Nephron progenitor cell (in vitro differentiated cells): ENCODE results near the gene COPB2.
"Not testable (repeated sequence)": the region's sequence is repeated elsewhere in the genome, so short reads cannot be mapped to it uniquely, and the experiment has no call there.

Source experiments
- DNase-seq: peaks from one replicate; pipeline ENCODE4 v3.0.0; 2021
- H3K27ac Mint-ChIP-seq: 2 replicates; pipeline ENCODE4 v1.8.0; 2021; ENCODE audit warnings: mild to moderate bottlenecking, moderate library complexity, mixed read lengths
- H3K27me3 Mint-ChIP-seq: 2 replicates; pipeline ENCODE4 v1.8.0; 2021; ENCODE audit warnings: mild to moderate bottlenecking, low read depth, mixed read lengths; ENCODE audit not compliant: poor library complexity
- H3K36me3 Mint-ChIP-seq: 2 replicates; pipeline ENCODE4 v1.8.0; 2021; ENCODE audit warnings: low read depth, mixed read lengths
- H3K4me1 Mint-ChIP-seq: 2 replicates; pipeline ENCODE4 v1.8.0; 2021; ENCODE audit warnings: mixed read lengths
- H3K4me3 Mint-ChIP-seq: 2 replicates; pipeline ENCODE4 v1.8.0; 2021; ENCODE audit warnings: mild to moderate bottlenecking, moderate library complexity, mixed read lengths
- H3K9me3 Mint-ChIP-seq: 2 replicates; pipeline ENCODE4 v1.8.0; 2021; ENCODE audit warnings: mild to moderate bottlenecking, moderate library complexity, mixed read lengths
- CTCF ChIP-seq: fragments of 200-600 bp; sonication (generic); IDR thresholded peaks from 2 replicates; pipeline ENCODE4 v1.5.0; 2021; ENCODE audit warnings: antibody characterized with exemption

COPB2 gene

GRCh38 chr3:139388077-139388476 lies 1.4 kb downstream of the COPB2 start:
- Mint-ChIP-seq H3K36me3 (no peaks in the 10 kb centered on the region), H3K27me3 (no peaks in the 10 kb centered on the region), H3K9me3 (no peaks in the 10 kb centered on the region), H3K4me1 (peaks cover 58% of the 10 kb centered on the region), H3K4me3 (peak overlapping the region; percentile 99), H3K27ac (no peak overlapping the region)
- no peak for TF ChIP-seq CTCF
- DNase-seq = no peak

GRCh38 chr3:139382291-139382690 lies 7.2 kb downstream of the COPB2 start:
- not testable (repeated sequence) for H3K27ac Mint-ChIP-seq, H3K4me3 Mint-ChIP-seq, H3K9me3 Mint-ChIP-seq, DNase-seq, H3K27me3 Mint-ChIP-seq
- H3K36me3 Mint-ChIP-seq = peaks cover 40% of the 10 kb centered on the region
- H3K4me1 Mint-ChIP-seq = peaks cover 15% of the 10 kb centered on the region

GRCh38 chr3:139380575-139380974 lies 8.9 kb downstream of the COPB2 start:
- H3K9me3 Mint-ChIP-seq = no peaks in the 10 kb centered on the region
- no peak for TF ChIP-seq CTCF
- no peaks in the 10 kb centered on the region for H3K27me3 Mint-ChIP-seq
- H3K27ac Mint-ChIP-seq = no peak overlapping the region
- no peak for DNase-seq
- no peak overlapping the region for H3K4me3 Mint-ChIP-seq
- peaks cover 48% of the 10 kb centered on the region for H3K36me3 Mint-ChIP-seq
- no peaks in the 10 kb centered on the region for H3K4me1 Mint-ChIP-seq

- no peaks in the 10 kb centered on the region for H3K9me3 Mint-ChIP-seq
- no peak for TF ChIP-seq CTCF
- DNase-seq = no peak
- no peaks in the 10 kb centered on the region for H3K27me3 Mint-ChIP-seq
- no peaks in the 10 kb centered on the region for H3K4me1 Mint-ChIP-seq
- no peak overlapping the region for H3K27ac Mint-ChIP-seq
- H3K36me3 Mint-ChIP-seq = peaks cover 64% of the 10 kb centered on the region
- H3K4me3 Mint-ChIP-seq = no peak overlapping the region
These were observed 10.7 kb downstream of the COPB2 start for GRCh38 chr3:139378587-139379241.

- Mint-ChIP-seq H3K4me1 (no peaks in the 10 kb centered on the region), H3K27me3 (no peaks in the 10 kb centered on the region), H3K4me3 (no peak overlapping the region), H3K9me3 (no peaks in the 10 kb centered on the region), H3K27ac (no peak overlapping the region), H3K36me3 (peaks cover 68% of the 10 kb centered on the region)
- TF ChIP-seq CTCF = no peak
- DNase-seq = no peak
These were observed 12.1 kb downstream of the COPB2 start for GRCh38 chr3:139377378-139377777.

GRCh38 chr3:139374099-139374498 lies 15.3 kb downstream of the COPB2 start:
- Mint-ChIP-seq H3K36me3 (peaks cover 70% of the 10 kb centered on the region), H3K4me1 (no peaks in the 10 kb centered on the region), H3K27ac (no peak overlapping the region), H3K9me3 (no peaks in the 10 kb centered on the region), H3K4me3 (no peak overlapping the region), H3K27me3 (no peaks in the 10 kb centered on the region)
- no peak for DNase-seq
- no peak for TF ChIP-seq CTCF
